DOHH2 (cell line): ENCODE data around the gene TNXB.

ENCODE experiments used
- EZH2phosphoT487 ChIP-seq: fragments of 200-600 bp; sonication (generic); IDR thresholded peaks from 2 replicates; pipeline ENCODE4 v1.6.1; 2017; ENCODE audit warnings: borderline replicate concordance, mild to moderate bottlenecking, antibody characterized with exemption, low read length, moderate library complexity, mixed read lengths
- TF ChIP-seq, protein P1 (sequence below): fragments of 200-600 bp; sonication (generic); IDR thresholded peaks from one replicate; pipeline ENCODE4 v1.5.1; 2014; ENCODE audit warnings: antibody characterized with exemption, mild to moderate bottlenecking, low read depth, low read length; ENCODE audit not compliant: poor library complexity, severe bottlenecking

DNA sequence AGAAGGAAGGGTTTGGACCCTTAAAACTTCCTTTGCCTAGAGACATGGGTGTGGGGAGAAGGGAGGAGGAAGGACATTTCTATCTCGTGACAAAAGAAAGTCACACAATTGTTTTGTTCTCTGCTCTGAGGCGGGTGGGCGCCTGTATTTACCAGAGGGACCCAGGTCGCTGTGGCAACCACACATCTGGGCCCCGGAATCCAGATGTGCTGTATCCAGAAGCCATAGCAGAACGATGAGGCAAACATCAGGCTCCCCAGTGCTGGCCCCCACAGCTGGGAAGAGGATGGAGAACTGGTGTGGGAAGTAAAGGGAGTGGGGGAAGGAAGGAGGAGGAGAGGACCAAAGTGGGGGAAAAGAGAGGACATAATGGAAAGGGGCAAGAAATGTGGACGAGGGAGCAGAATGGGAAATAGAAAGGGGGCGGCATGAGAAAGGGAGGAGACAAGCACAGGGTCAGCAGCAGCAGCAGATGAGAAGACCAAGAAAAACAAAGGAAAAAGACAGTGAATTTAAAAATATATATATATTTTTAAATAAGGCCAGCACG lies 3.4 kb upstream of the TNXB start:
- no peak for TF ChIP-seq EZH2phosphoT487
- TF ChIP-seq, protein P1, sequence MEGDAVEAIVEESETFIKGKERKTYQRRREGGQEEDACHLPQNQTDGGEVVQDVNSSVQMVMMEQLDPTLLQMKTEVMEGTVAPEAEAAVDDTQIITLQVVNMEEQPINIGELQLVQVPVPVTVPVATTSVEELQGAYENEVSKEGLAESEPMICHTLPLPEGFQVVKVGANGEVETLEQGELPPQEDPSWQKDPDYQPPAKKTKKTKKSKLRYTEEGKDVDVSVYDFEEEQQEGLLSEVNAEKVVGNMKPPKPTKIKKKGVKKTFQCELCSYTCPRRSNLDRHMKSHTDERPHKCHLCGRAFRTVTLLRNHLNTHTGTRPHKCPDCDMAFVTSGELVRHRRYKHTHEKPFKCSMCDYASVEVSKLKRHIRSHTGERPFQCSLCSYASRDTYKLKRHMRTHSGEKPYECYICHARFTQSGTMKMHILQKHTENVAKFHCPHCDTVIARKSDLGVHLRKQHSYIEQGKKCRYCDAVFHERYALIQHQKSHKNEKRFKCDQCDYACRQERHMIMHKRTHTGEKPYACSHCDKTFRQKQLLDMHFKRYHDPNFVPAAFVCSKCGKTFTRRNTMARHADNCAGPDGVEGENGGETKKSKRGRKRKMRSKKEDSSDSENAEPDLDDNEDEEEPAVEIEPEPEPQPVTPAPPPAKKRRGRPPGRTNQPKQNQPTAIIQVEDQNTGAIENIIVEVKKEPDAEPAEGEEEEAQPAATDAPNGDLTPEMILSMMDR: no peak
